ENCODE measurements around the gene ROM1. TPM values are rescaled to one million over a fixed set of nuclear protein-coding genes. Genes with fewer than 3 reads are reported as not detected.

Gene ROM1
- total RNA-seq, 1 experiment from 2014 or later: 2.7 TPM

DNA sequence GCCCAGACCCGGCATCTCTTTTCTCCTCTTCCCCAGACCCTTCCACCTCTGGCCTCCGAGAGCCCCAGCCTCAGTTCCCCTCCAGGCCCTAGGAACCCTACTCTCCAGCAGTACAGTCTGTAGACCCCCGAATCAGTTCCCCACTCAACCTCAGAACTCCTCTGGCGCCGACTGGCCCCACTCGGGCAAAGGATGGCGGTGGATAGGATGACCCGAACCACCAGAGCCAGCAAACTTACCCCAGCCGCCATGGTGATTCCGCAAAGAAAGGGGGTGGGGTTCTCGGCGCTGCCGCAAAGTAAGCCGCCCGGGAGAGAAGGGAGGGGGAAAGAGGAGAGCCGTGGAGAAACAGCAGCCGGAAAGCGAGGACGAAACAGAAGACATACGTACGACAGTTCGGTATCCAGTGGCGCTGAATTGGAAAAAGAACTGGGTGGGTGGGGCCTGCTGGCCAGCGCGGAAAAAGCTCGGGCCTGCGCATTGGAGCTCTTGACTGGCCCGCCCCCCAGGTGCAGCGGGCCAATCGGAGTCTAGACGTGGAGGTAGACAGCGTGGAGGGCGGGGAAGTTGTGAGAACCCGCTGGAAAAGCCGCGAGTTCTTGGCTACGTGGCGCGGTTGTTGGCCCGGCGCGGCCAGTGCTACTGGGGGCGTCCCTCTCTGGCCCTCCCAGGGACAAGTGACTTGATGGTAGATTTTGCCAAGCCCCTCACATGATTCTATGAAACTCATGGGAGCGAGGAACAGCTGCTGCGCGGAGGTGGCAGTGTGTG lies 39.3 kb upstream of the ROM1 start, which contains the start of gene EEF1G:
Gene EEF1G (minus strand): TSS at position 300 of the 771 bp plus-strand sequence. CDS start 49 bp downstream, at position 251.
- ATAC-seq (peak; percentile 93), DNase-seq (ENCODE audit: low read depth, low spot score) (peak; percentile 98)
- TF ChIP-seq CTCF (IDR thresholded peaks at IDR 0.05) (no peak), POLR2AphosphoS5 (IDR thresholded peaks at IDR 0.05; ENCODE audit: low read depth, low read length) (peak; percentile 93), SIN3A (IDR thresholded peaks at IDR 0.05; ENCODE audit: borderline replicate concordance, insufficient read depth, low read depth, low read length) (0 out of 2 replicates have a peak, but pooled peaks have one; percentile 60), TCF7L2 (IDR thresholded peaks at IDR 0.05; ENCODE audit: low read depth, low read length) (no peak)
- TF ChIP-seq, protein P1, sequence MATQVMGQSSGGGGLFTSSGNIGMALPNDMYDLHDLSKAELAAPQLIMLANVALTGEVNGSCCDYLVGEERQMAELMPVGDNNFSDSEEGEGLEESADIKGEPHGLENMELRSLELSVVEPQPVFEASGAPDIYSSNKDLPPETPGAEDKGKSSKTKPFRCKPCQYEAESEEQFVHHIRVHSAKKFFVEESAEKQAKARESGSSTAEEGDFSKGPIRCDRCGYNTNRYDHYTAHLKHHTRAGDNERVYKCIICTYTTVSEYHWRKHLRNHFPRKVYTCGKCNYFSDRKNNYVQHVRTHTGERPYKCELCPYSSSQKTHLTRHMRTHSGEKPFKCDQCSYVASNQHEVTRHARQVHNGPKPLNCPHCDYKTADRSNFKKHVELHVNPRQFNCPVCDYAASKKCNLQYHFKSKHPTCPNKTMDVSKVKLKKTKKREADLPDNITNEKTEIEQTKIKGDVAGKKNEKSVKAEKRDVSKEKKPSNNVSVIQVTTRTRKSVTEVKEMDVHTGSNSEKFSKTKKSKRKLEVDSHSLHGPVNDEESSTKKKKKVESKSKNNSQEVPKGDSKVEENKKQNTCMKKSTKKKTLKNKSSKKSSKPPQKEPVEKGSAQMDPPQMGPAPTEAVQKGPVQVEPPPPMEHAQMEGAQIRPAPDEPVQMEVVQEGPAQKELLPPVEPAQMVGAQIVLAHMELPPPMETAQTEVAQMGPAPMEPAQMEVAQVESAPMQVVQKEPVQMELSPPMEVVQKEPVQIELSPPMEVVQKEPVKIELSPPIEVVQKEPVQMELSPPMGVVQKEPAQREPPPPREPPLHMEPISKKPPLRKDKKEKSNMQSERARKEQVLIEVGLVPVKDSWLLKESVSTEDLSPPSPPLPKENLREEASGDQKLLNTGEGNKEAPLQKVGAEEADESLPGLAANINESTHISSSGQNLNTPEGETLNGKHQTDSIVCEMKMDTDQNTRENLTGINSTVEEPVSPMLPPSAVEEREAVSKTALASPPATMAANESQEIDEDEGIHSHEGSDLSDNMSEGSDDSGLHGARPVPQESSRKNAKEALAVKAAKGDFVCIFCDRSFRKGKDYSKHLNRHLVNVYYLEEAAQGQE (IDR thresholded peaks at IDR 0.05; ENCODE audit: insufficient read depth in 1 of 2, low read depth in 2 of 2, low read length in 1 of 2): peak in 1 of 2 experiments; percentile 48; a peak in 2 of 4 replicates
- Histone ChIP-seq H3K27ac (ENCODE audit: low read length) (peak within 1 kb of the TSS; percentile 99), H3K27me3 (ENCODE audit: control insufficient read depth, insufficient read depth, low read length) (no peaks in the 10 kb centered on the region), H3K4me1 (ENCODE audit: control insufficient read depth, insufficient read depth, low read length) (peaks cover 42% of the 10 kb centered on the region), H3K36me3 (ENCODE audit: control insufficient read depth, insufficient read depth, low read length) (peaks cover 33% of the 10 kb centered on the region), H3K9me3 (ENCODE audit: control insufficient read depth, insufficient read depth, low read depth, low read length) (no peaks in the 10 kb centered on the region), H3K4me3 (ENCODE audit: low read depth in 2 of 2, low read length in 2 of 2) (peak within 1 kb of the TSS; percentile 98 to 100)
- in situ Hi-C loops (cut with HindIII; ENCODE audit: low pct_unique_long_range_greater_than_20kb, low sequenced_read_pairs) (no loop called here), intact Hi-C loops (cut with micrococcal nuclease; ENCODE audit: unreplicated experiment) (no loop called here)
- CTCF ChIA-PET: interaction anchor here (1.0 kb wide), 3 partner anchors 13 to 149 kb away, joined by 4 to 7 read pairs (median 4); partner anchors contain the start of gene TUT1
- POLR2A ChIA-PET: interaction anchor here (1.0 kb wide), 3 partner anchors 17 to 27 kb away, joined by 3 to 9 read pairs (median 7); partner anchors contain the start of gene AHNAK
- no TSS peak for BruUV-seq (replicated peaks)

DNA sequence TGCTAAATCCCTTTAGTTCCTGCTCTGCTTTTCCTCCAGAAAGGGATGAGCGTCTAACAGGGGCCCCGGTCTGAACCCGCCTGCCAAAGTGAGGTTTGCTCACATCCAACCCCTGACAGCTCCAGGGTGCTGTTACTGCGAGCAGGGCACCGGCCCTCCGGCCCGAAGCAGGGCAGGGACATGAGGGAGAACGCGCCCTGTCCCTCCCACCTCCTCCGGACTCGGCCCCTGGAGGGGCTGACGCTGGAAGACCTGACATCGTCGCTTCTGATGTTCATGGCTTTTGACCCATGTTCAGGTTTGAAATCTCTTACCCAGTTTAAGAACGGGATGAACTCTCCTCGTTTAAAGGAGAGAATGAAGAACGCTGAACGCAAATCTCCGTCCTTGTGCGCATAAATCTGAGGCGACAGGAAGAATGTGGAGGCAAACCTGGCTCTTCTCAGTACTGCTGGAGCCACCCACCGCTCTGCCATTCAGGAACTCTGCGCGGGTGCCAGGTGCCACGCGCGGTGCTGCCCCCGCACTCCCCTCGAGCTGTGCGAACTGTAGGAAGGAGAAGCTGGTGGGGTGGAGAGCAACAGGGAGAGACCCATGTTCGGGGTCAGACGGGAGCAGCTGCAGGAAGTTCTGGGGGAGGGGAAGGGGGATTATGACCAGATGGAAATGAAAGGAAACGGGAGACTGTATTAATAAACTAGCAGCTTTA lies 38.5 kb upstream of the ROM1 start:
- intact Hi-C loops (cut with micrococcal nuclease; ENCODE audit: unreplicated experiment): no loop called here
- ATAC-seq (peak; percentile 32), DNase-seq (ENCODE audit: low read depth, low spot score) (no peak)
- no peak for TF ChIP-seq POLR2AphosphoS5 (IDR thresholded peaks at IDR 0.05; ENCODE audit: low read depth, low read length)
- TF ChIP-seq SIN3A (IDR thresholded peaks at IDR 0.05; ENCODE audit: borderline replicate concordance, insufficient read depth, low read depth, low read length): 0 out of 2 replicates have a peak, but pooled peaks have one; percentile 1
- H3K36me3 ChIP-seq (ENCODE audit: control insufficient read depth, insufficient read depth, low read length): peaks cover 31% of the 10 kb centered on the region
- POLR2A ChIA-PET: interaction anchor here (1.0 kb wide), 3 partner anchors 16 to 28 kb away, joined by 3 to 9 read pairs (median 7); partner anchors contain the start of gene AHNAK
- in situ Hi-C loops (cut with HindIII; ENCODE audit: low pct_unique_long_range_greater_than_20kb, low sequenced_read_pairs): no loop called here
- BruUV-seq (replicated peaks): TSS peak; percentile 92
- CTCF ChIA-PET: interaction anchor here (0.7 to 1.0 kb wide), 4 partner anchors 14 to 150 kb away, joined by 3 to 7 read pairs (median 4); partner anchors contain the start of gene TUT1
- H3K4me1 ChIP-seq (ENCODE audit: control insufficient read depth, insufficient read depth, low read length): peaks cover 42% of the 10 kb centered on the region
- H3K27me3 ChIP-seq (ENCODE audit: control insufficient read depth, insufficient read depth, low read length): no peaks in the 10 kb centered on the region
- peak overlapping the region; percentile 98 for H3K27ac ChIP-seq (ENCODE audit: low read length)
- H3K4me3 ChIP-seq (ENCODE audit: low read depth in 2 of 2, low read length in 2 of 2): peak overlapping the region; percentile 81 to 100
- H3K9me3 ChIP-seq (ENCODE audit: control insufficient read depth, insufficient read depth, low read depth, low read length): no peaks in the 10 kb centered on the region

All from Panc1 (cell line).